ENCODE data around the gene NDST1. TPM values are rescaled to one million over a fixed set of nuclear protein-coding genes. Genes with fewer than 3 reads are reported as not detected.

The NDST1 gene
- total RNA-seq, 1 experiment from 2014 or later = 42.6 TPM

- POLR2A ChIA-PET (ENCODE audit: unreplicated experiment) = no interaction called here
- Histone ChIP-seq H3K79me2 (ENCODE audit: low read length) (no peaks in the 10 kb centered on the region), H3K4me3 (ENCODE audit: low read length) (no peak overlapping the region), H3K4me2 (ENCODE audit: low read length) (no peak overlapping the region), H3K4me1 (ENCODE audit: insufficient read depth, low read length) (no peaks in the 10 kb centered on the region), H3K9ac (ENCODE audit: low read length) (no peak overlapping the region), H3K27ac (ENCODE audit: low read length) (no peak overlapping the region), H3F3A (ENCODE audit: low read length, unreplicated experiment) (no peaks in the 10 kb centered on the region), H4K20me1 (ENCODE audit: low read length) (no peaks in the 10 kb centered on the region), H3K36me3 (ENCODE audit: low read depth, low read length) (no peaks in the 10 kb centered on the region), H3K9me2 (replicated peaks; ENCODE audit: low read length) (no peaks in the 10 kb centered on the region), H2AFZ (ENCODE audit: low read length) (no peak overlapping the region), H3K27me3 (ENCODE audit: low read length) (no peaks in the 10 kb centered on the region), H3K9me3 (ENCODE audit: low read length) (no peaks in the 10 kb centered on the region)
- ATAC-seq (no peak), DNase-seq (no peak)
- no TSS peak for BruUV-seq (replicated peaks)
- no peak for TF ChIP-seq EZH2phosphoT487 (IDR thresholded peaks at IDR 0.05; ENCODE audit: borderline replicate concordance, low read length)
- no peak for TF ChIP-seq EZH2 (IDR thresholded peaks at IDR 0.05; ENCODE audit: low read length, unreplicated experiment)
- no peak for TF ChIP-seq CTCF (conservative IDR thresholded peaks at IDR 0.05; ENCODE audit: low read depth, low read length)
- intact Hi-C loops (cut with micrococcal nuclease) = no loop called here
- CTCF ChIA-PET = no interaction called here
Observed at GRCh38 chr5:150571836-150572235, 63.9 kb downstream of the NDST1 start.

- intact Hi-C loops (cut with micrococcal nuclease) = no loop called here
- TF ChIP-seq EZH2 (IDR thresholded peaks at IDR 0.05; ENCODE audit: low read length, unreplicated experiment) (no peak), EZH2phosphoT487 (IDR thresholded peaks at IDR 0.05; ENCODE audit: borderline replicate concordance, low read length) (no peak), CTCF (conservative IDR thresholded peaks at IDR 0.05; ENCODE audit: low read depth, low read length) (no peak)
- ChIA-PET CTCF (interaction anchor here (0.7 kb wide), 1 partner anchor 137 kb away, joined by 9 read pairs; no protein-coding TSS in a partner anchor), POLR2A (ENCODE audit: unreplicated experiment) (no interaction called here)
- H3K4me2 ChIP-seq (ENCODE audit: low read length) = no peak overlapping the region
- H3F3A ChIP-seq (ENCODE audit: low read length, unreplicated experiment) = no peaks in the 10 kb centered on the region
- no peaks in the 10 kb centered on the region for H3K36me3 ChIP-seq (ENCODE audit: low read depth, low read length)
- H3K9me2 ChIP-seq (replicated peaks; ENCODE audit: low read length) = no peaks in the 10 kb centered on the region
- no peak overlapping the region for H3K27ac ChIP-seq (ENCODE audit: low read length)
- no peak overlapping the region for H3K9ac ChIP-seq (ENCODE audit: low read length)
- H2AFZ ChIP-seq (ENCODE audit: low read length) = no peak overlapping the region
- no peak overlapping the region for H3K4me3 ChIP-seq (ENCODE audit: low read length)
- no peak for ATAC-seq
- BruUV-seq (replicated peaks) = no TSS peak
- H3K9me3 ChIP-seq (ENCODE audit: low read length) = no peaks in the 10 kb centered on the region
- no peaks in the 10 kb centered on the region for H4K20me1 ChIP-seq (ENCODE audit: low read length)
- H3K4me1 ChIP-seq (ENCODE audit: insufficient read depth, low read length) = no peaks in the 10 kb centered on the region
- no peaks in the 10 kb centered on the region for H3K79me2 ChIP-seq (ENCODE audit: low read length)
- DNase-seq = no peak
- no peaks in the 10 kb centered on the region for H3K27me3 ChIP-seq (ENCODE audit: low read length)
Observed at GRCh38 chr5:150573216-150573615, 65.3 kb downstream of the NDST1 start.

- TF ChIP-seq EZH2phosphoT487 (IDR thresholded peaks at IDR 0.05; ENCODE audit: borderline replicate concordance, low read length) (no peak), CTCF (conservative IDR thresholded peaks at IDR 0.05; ENCODE audit: low read depth, low read length) (peak; percentile 29; the same call in 1 of the 2 replicates)
- Histone ChIP-seq H3K27me3 (ENCODE audit: low read length) (no peaks in the 10 kb centered on the region; the same call in 1 of the 2 replicates), H3K9me2 (replicated peaks; ENCODE audit: low read length) (no peaks in the 10 kb centered on the region), H4K20me1 (ENCODE audit: low read length) (no peaks in the 10 kb centered on the region), H3K4me1 (ENCODE audit: insufficient read depth, low read length) (no peaks in the 10 kb centered on the region), H2AFZ (ENCODE audit: low read length) (no peak overlapping the region), H3K27ac (ENCODE audit: low read length) (no peak overlapping the region), H3K4me3 (ENCODE audit: low read length) (no peak overlapping the region), H3F3A (ENCODE audit: low read length, unreplicated experiment) (no peaks in the 10 kb centered on the region), H3K79me2 (ENCODE audit: low read length) (no peaks in the 10 kb centered on the region), H3K9me3 (ENCODE audit: low read length) (no peaks in the 10 kb centered on the region), H3K36me3 (ENCODE audit: low read depth, low read length) (no peaks in the 10 kb centered on the region), H3K9ac (ENCODE audit: low read length) (no peak overlapping the region), H3K4me2 (ENCODE audit: low read length) (no peak overlapping the region)
- BruUV-seq (replicated peaks) = no TSS peak
- ChIA-PET POLR2A (ENCODE audit: unreplicated experiment) (no interaction called here), CTCF (interaction anchor here (0.5 kb wide), 1 partner anchor 102 kb away, joined by 3 read pairs; no protein-coding TSS in a partner anchor)
- intact Hi-C loops (cut with micrococcal nuclease) = no loop called here
- ATAC-seq (no peak; the same call in 1 of the 2 replicates), DNase-seq (no peak)
Observed at GRCh38 chr5:150573867-150574817, 66.2 kb downstream of the NDST1 start.
